Liver (tissue), 3 donors: Measurements from ENCODE around the gene GALNT9.

Experiments used
- CTCF ChIP-seq: fragments of 150-350 bp; IDR thresholded peaks from 2 replicates; pipeline ENCODE4 v1.5.1; 2017; ENCODE audit warnings: improper control_type of control experiment, low read depth, low read length; ENCODE audit not compliant: missing input control
- GABPA ChIP-seq, 2 donors: IDR thresholded peaks in 1 of 2; conservative IDR thresholded peaks in 1 of 2; 2 replicates each; pipeline ENCODE4 v1.6.1; 2016; ENCODE audit warnings: antibody characterized with exemption in 2 of 2, mild to moderate bottlenecking in 1 of 2, moderate library complexity in 1 of 2
- HNF4A ChIP-seq, 2 donors: conservative IDR thresholded peaks; 2 replicates each; pipeline ENCODE4 v1.6.1; 2016; ENCODE audit warnings: antibody characterized with exemption in 2 of 2, mild to moderate bottlenecking in 2 of 2
- JUND ChIP-seq, 2 donors: IDR thresholded peaks; 2 replicates each; pipeline ENCODE4 v1.6.1; 2016; ENCODE audit warnings: antibody characterized with exemption in 2 of 2
- MAX ChIP-seq: IDR thresholded peaks from 2 replicates; pipeline ENCODE4 v1.6.1; 2016; ENCODE audit warnings: antibody characterized with exemption
- SP1 ChIP-seq: IDR thresholded peaks from 2 replicates; pipeline ENCODE4 v1.6.1; 2018; ENCODE audit warnings: antibody characterized with exemption, mild to moderate bottlenecking
- YY1 ChIP-seq: IDR thresholded peaks from 2 replicates; pipeline ENCODE4 v1.6.1; 2016; ENCODE audit warnings: antibody characterized with exemption, mild to moderate bottlenecking
- donor health status: healthy.
- donor health status: healthy.

- no peak for TF ChIP-seq JUND (IDR thresholded peaks at IDR 0.05)
- TF ChIP-seq CTCF, result no peak
- no peak for TF ChIP-seq YY1
- no peak for TF ChIP-seq GABPA (IDR thresholded peaks at IDR 0.05 in 1 of 2, conservative IDR thresholded peaks at IDR 0.05 in 1 of 2)
- TF ChIP-seq HNF4A (conservative IDR thresholded peaks at IDR 0.05), result no peak
- TF ChIP-seq SP1, result no peak
- no peak for TF ChIP-seq MAX
Observed at GRCh38 chr12:132238488-132238854, 90.9 kb downstream of the GALNT9 start.
